Subcutaneous adipose tissue (tissue), 4 donors: ENCODE data around the gene KATNBL1. TPM values are rescaled to one million over a fixed set of nuclear protein-coding genes. Genes with fewer than 3 reads are reported as not detected.

Source experiments
- CTCF ChIP-seq: fragments of 450-650 bp; IDR thresholded peaks from one replicate; pipeline ENCODE4 v1.5.1; 2016; ENCODE audit warnings: low read depth, mild to moderate bottlenecking, control low read depth, antibody characterized with exemption, moderate library complexity
- total RNA-seq, 4 donors: library from RNA; depleted of rRNA; stranded (reverse); fragments of >200 nt; gene quantifications; one replicate each; pipeline ENCODE4 v1.1.0, GENCODE V29; 2016

KATNBL1 gene
- total RNA-seq, 4 donors from 2014 or later: 45.4 to 59.0 (median 55.9) TPM

GRCh38 chr15:34185666-34186065, 24.2 kb downstream of the KATNBL1 start:
- no peak for TF ChIP-seq CTCF

GRCh38 chr15:34182942-34183341, 27.0 kb downstream of the KATNBL1 start:
- TF ChIP-seq CTCF: no peak

- TF ChIP-seq CTCF: no peak
These were observed 30.7 kb downstream of the KATNBL1 start for GRCh38 chr15:34179234-34179633.

- TF ChIP-seq CTCF: no peak
These were observed 48.5 kb downstream of the KATNBL1 start for GRCh38 chr15:34161329-34161963.

- no peak for TF ChIP-seq CTCF
These were observed 49.2 kb downstream of the KATNBL1 start for GRCh38 chr15:34160735-34161134.

GRCh38 chr15:34158355-34158754, 51.5 kb downstream of the KATNBL1 start:
- TF ChIP-seq CTCF: no peak

- no peak for TF ChIP-seq CTCF
These were observed 54.0 kb downstream of the KATNBL1 start for GRCh38 chr15:34155859-34156258.
